Measurements from ENCODE around the gene AP1S2. TPM values are rescaled to one million over a fixed set of nuclear protein-coding genes. Genes with fewer than 3 reads are reported as not detected.

Gene AP1S2
- total and polyA plus RNA-seq, 10 of the 15 experiments (the other 5 are each of a cell fraction or from before 2014, with no cell fraction given), result 25.6 to 105 (median 50.7) TPM

- TF ChIP-seq USF2 (IDR thresholded peaks at IDR 0.05; ENCODE audit: borderline replicate concordance, low read depth, low read length), result no peak
- TF ChIP-seq NR2C2 (IDR thresholded peaks at IDR 0.05; ENCODE audit: borderline replicate concordance, control insufficient read depth, insufficient read length, low read depth), result no peak
- no peak for TF ChIP-seq MYC (IDR thresholded peaks at IDR 0.05; ENCODE audit: insufficient read depth, insufficient read length, insufficient replicate concordance, low read length, severe bottlenecking)
- no peak for TF ChIP-seq POLR2AphosphoS5 (IDR thresholded peaks at IDR 0.05; ENCODE audit: low read length)
- TF ChIP-seq HDGF (IDR thresholded peaks at IDR 0.05), result no peak
- no peak for TF ChIP-seq EZH2 (IDR thresholded peaks at IDR 0.05; ENCODE audit: borderline replicate concordance, control insufficient read depth, low read depth, low read length)
- TF ChIP-seq RELA (IDR thresholded peaks at IDR 0.05; ENCODE audit: borderline replicate concordance, partially characterized antibody), result no peak
- TF ChIP-seq TCF12 (IDR thresholded peaks at IDR 0.05; ENCODE audit: low read depth, low read length), result no peak
- no peak for TF ChIP-seq E4F1 (IDR thresholded peaks at IDR 0.05; ENCODE audit: borderline replicate concordance, partially characterized antibody)
- TF ChIP-seq BCL11A (IDR thresholded peaks at IDR 0.05; ENCODE audit: low read depth, low read length), result no peak
- TF ChIP-seq CHD2 (IDR thresholded peaks at IDR 0.05; ENCODE audit: borderline replicate concordance, low read depth, low read length), result 0 out of 2 replicates have a peak, but pooled peaks have one; percentile 33
- TF ChIP-seq MYB (IDR thresholded peaks at IDR 0.05; ENCODE audit: borderline replicate concordance, low read depth, low read length), result no peak
- no peak for TF ChIP-seq PAX5 (IDR thresholded peaks at IDR 0.05; ENCODE audit: borderline replicate concordance, low read depth, low read length)
- TF ChIP-seq NFIC (IDR thresholded peaks at IDR 0.05; ENCODE audit: low read depth, low read length), result no peak
- no peak for TF ChIP-seq NKRF (conservative IDR thresholded peaks at IDR 0.05)
- no peak for TF ChIP-seq SREBF2 (IDR thresholded peaks at IDR 0.05; ENCODE audit: low read length)
- TF ChIP-seq SMC3 (IDR thresholded peaks at IDR 0.05; ENCODE audit: borderline replicate concordance, low read length), result peak; percentile 32; the same call in 1 of the 2 replicates
- no peak for TF ChIP-seq ZNF384 (IDR thresholded peaks at IDR 0.05; ENCODE audit: borderline replicate concordance, low read depth, low read length)
- TF ChIP-seq HDAC2 (IDR thresholded peaks at IDR 0.05), result no peak
- TF ChIP-seq CBX5 (IDR thresholded peaks at IDR 0.05; ENCODE audit: low read depth), result no peak
- TF ChIP-seq SMAD5 (IDR thresholded peaks at IDR 0.05; ENCODE audit: low read depth), result no peak
- TF ChIP-seq RAD21 (IDR thresholded peaks at IDR 0.05; ENCODE audit: insufficient read depth, low read depth, low read length), result peak; percentile 33; the same call in 1 of the 2 replicates
- no peak for TF ChIP-seq GATAD2B (conservative IDR thresholded peaks at IDR 0.05; ENCODE audit: low read depth)
- no peak for TF ChIP-seq MTA2 (IDR thresholded peaks at IDR 0.05; ENCODE audit: low read depth)
- TF ChIP-seq ATF2 (IDR thresholded peaks at IDR 0.05; ENCODE audit: low read length), result no peak
- TF ChIP-seq ZNF622 (IDR thresholded peaks at IDR 0.05), result no peak
Observed at GRCh38 chrX:15854080-15854655, 445 bp downstream of the AP1S2 start (continued).

All from GM12878 (cell line).